ENCODE data around the gene TBC1D22A. TPM values are rescaled to one million over a fixed set of nuclear protein-coding genes. Genes with fewer than 3 reads are reported as not detected.

Gene TBC1D22A
- polyA plus RNA-seq, 1 experiment = 24.2 TPM

- no peak for TF ChIP-seq CTCF (IDR thresholded peaks at IDR 0.05; ENCODE audit: insufficient read depth, low read depth, low read length)
- no peak for DNase-seq (ENCODE audit: low read depth)
- Histone ChIP-seq H3K36me3 (ENCODE audit: control insufficient read depth, insufficient read depth, low read length) (peaks cover 3% of the 10 kb centered on the region; the same call in 1 of the 2 replicates), H3K4me3 (ENCODE audit: low read depth, low read length) (no peak overlapping the region), H3K27me3 (ENCODE audit: control insufficient read depth, insufficient read depth, low read length) (no peaks in the 10 kb centered on the region)
- POLR2A ChIA-PET = no interaction called here
- CTCF ChIA-PET = no interaction called here
Observed at GRCh38 chr22:47040486-47041270, 278.2 kb downstream of the TBC1D22A start.

- H3K4me3 ChIP-seq (ENCODE audit: low read depth, low read length) = no peak overlapping the region
- ChIA-PET CTCF (interaction anchor here (0.6 kb wide), 1 partner anchor 94 kb away, joined by 3 read pairs; no protein-coding TSS in a partner anchor), POLR2A (interaction anchor here (0.6 kb wide), 1 partner anchor 187 kb away, joined by 3 read pairs; no protein-coding TSS in a partner anchor)
- H3K36me3 ChIP-seq (ENCODE audit: control insufficient read depth, insufficient read depth, low read length) = peaks cover 3% of the 10 kb centered on the region; the same call in 1 of the 2 replicates
- DNase-seq (ENCODE audit: low read depth) = no peak
- TF ChIP-seq CTCF (IDR thresholded peaks at IDR 0.05; ENCODE audit: insufficient read depth, low read depth, low read length) = no peak
- no peaks in the 10 kb centered on the region for H3K27me3 ChIP-seq (ENCODE audit: control insufficient read depth, insufficient read depth, low read length)
Observed at GRCh38 chr22:47041271-47042115, 279.0 kb downstream of the TBC1D22A start.

DNA sequence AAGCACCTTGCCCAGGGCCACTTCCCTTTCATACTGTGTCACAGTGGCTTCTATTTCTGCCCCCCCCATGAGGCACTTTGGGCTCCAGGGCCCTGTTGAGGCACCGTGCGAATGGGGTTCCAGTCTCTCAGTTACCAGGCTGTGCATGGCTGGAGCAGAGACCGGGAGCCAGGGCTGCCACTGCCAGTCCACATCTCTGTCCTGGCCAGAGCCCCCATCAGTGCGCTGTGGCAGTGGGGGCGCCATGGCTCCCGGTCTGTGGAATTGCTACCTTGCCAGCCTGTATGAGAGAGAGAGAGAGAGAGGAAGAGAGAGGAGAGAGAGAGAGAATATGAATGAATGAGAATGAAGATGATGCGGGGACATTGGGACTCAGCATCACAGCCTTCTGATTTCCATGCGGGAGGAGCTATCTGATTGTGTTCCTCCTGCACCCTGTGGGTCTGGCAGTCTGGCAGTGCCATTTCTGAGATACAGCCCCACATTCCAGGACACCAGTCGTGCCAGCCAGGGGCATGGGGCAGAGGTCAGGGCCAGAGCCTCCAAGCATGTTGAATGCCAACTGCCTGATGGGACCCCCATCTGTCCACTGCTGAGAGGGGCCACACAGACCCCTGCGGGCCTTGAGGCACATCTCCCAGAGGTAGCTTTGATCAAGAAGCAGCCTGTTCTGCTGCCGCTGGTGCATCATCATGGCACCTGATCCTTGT lies 279.8 kb downstream of the TBC1D22A start:
- no peaks in the 10 kb centered on the region; the same call in 1 of the 2 replicates for H3K36me3 ChIP-seq (ENCODE audit: control insufficient read depth, insufficient read depth, low read length)
- ChIA-PET POLR2A (interaction anchor here (0.6 kb wide), 1 partner anchor 186 kb away, joined by 3 read pairs; no protein-coding TSS in a partner anchor), CTCF (no interaction called here)
- DNase-seq (ENCODE audit: low read depth) = no peak
- H3K27me3 ChIP-seq (ENCODE audit: control insufficient read depth, insufficient read depth, low read length) = no peaks in the 10 kb centered on the region
- no peak for TF ChIP-seq CTCF (IDR thresholded peaks at IDR 0.05; ENCODE audit: insufficient read depth, low read depth, low read length)
- no peak overlapping the region for H3K4me3 ChIP-seq (ENCODE audit: low read depth, low read length)

- no peaks in the 10 kb centered on the region for H3K27me3 ChIP-seq (ENCODE audit: control insufficient read depth, insufficient read depth, low read length)
- no peak overlapping the region for H3K4me3 ChIP-seq (ENCODE audit: low read depth, low read length)
- H3K36me3 ChIP-seq (ENCODE audit: control insufficient read depth, insufficient read depth, low read length) = no peaks in the 10 kb centered on the region; the same call in 1 of the 2 replicates
- ChIA-PET POLR2A (no interaction called here), CTCF (no interaction called here)
- TF ChIP-seq CTCF (IDR thresholded peaks at IDR 0.05; ENCODE audit: insufficient read depth, low read depth, low read length) = no peak
- DNase-seq (ENCODE audit: low read depth) = no peak
Observed at GRCh38 chr22:47042861-47043496, 280.5 kb downstream of the TBC1D22A start.
